GM12878 (cell line): Measurements from ENCODE around the gene AP1G2. TPM values are rescaled to one million over a fixed set of nuclear protein-coding genes. Genes with fewer than 3 reads are reported as not detected.

Source experiments
- ATAC-seq: fragments of 200-7000 bp; cut with Tn5 transposase; 3 replicates; pipeline ENCODE4 v1.9.1; 2020; ENCODE audit warnings: mild to moderate bottlenecking, moderate library complexity
- BruUV-seq: library from RNA; stranded (reverse); fragments of 400-500 nt; replicated peaks from 2 replicates; lab custom pipeline; 2021; lab: Mats Ljungman, UMichigan
- CTCF ChIA-PET: fragments of 300-600 bp; sonication (Branson Sonifier 250); formaldehyde crosslinking; extraction: SDS; loops from one replicate; lab custom pipeline; 2021; ENCODE audit warnings: inconsistent platforms; lab: Yijun Ruan, JAX
- POLR2A ChIA-PET: fragments of 350-600 bp; formaldehyde crosslinking; extraction: SDS; loops from one replicate; lab custom pipeline; 2021; ENCODE audit warnings: inconsistent platforms; lab: Charles Lee
- RAD21 ChIA-PET: fragments of 300-600 bp; sonication (Branson Sonifier 250); formaldehyde crosslinking; loops from one replicate; lab custom pipeline; 2023; ENCODE audit warnings: antibody characterized with exemption; ENCODE audit not compliant: unreplicated experiment; lab: Charles Lee
- SMC1A ChIA-PET: fragments of 300-600 bp; sonication (Branson Sonifier 250); formaldehyde crosslinking; loops from one replicate; lab custom pipeline; 2023; ENCODE audit not compliant: unreplicated experiment, uncharacterized antibody; lab: Charles Lee
- DNase-seq: peaks from one replicate; pipeline ENCODE4 v3.0.0-alpha.2; 2011; ENCODE audit warnings: low read depth, low spot score
- FAIRE-seq: peaks from 3 replicates; lab custom pipeline; 2011; peaks lifted over from hg19 to GRCh38; lab: Jason Lieb, UNC
- H2AFZ ChIP-seq: 2 replicates; pipeline ENCODE4 v1.6.0; 2011; ENCODE audit warnings: low read depth, low read length, control low read depth; ENCODE audit not compliant: control insufficient read depth
- H3K27ac ChIP-seq: 2 replicates; pipeline ENCODE4 v1.5.1; 2011; ENCODE audit warnings: control low read depth; ENCODE audit not compliant: control insufficient read depth, insufficient read depth
- H3K27me3 ChIP-seq, 2 experiments: replicated peaks in 1 of 2; 2 replicates each; pipeline versions ENCODE4 v1.6.0 to v1.6.1; 2011; ENCODE audit warnings: low read length in 1 of 2; ENCODE audit not compliant: control insufficient read depth in 2 of 2, insufficient read depth in 2 of 2
- H3K36me3 ChIP-seq, 2 experiments: 2 replicates each; pipeline ENCODE4 v1.5.1; 2011; ENCODE audit warnings: low read length in 1 of 2; ENCODE audit not compliant: control insufficient read depth in 2 of 2, insufficient read depth in 2 of 2
- H3K4me1 ChIP-seq: 2 replicates; pipeline ENCODE4 v1.6.1; 2011; ENCODE audit warnings: mild to moderate bottlenecking, low read length, moderate library complexity, mixed read lengths; ENCODE audit not compliant: control insufficient read depth, insufficient read depth
- H3K4me2 ChIP-seq: 2 replicates; pipeline ENCODE4 v1.6.0; 2011; ENCODE audit warnings: control low read depth; ENCODE audit not compliant: control insufficient read depth, insufficient read depth
- H3K4me3 ChIP-seq: fragments of 200-600 bp; sonication (generic); 2 replicates; pipeline ENCODE4 v1.5.1; 2016
- H3K79me2 ChIP-seq: 2 replicates; pipeline ENCODE4 v1.6.0; 2011; ENCODE audit warnings: low read length; ENCODE audit not compliant: control insufficient read depth, insufficient read depth
- H3K9ac ChIP-seq: 2 replicates; pipeline ENCODE4 v1.8.0; 2011; ENCODE audit warnings: low read length, control low read depth, mixed read lengths; ENCODE audit not compliant: control insufficient read depth, insufficient read depth
- H3K9me3 ChIP-seq: replicated peaks from 3 replicates; pipeline ENCODE4 v1.5.1; 2011; ENCODE audit warnings: mild to moderate bottlenecking, low read length; ENCODE audit not compliant: control insufficient read depth, insufficient read depth
- H4K20me1 ChIP-seq: 2 replicates; pipeline ENCODE4 v1.6.0; 2011; ENCODE audit not compliant: control insufficient read depth, insufficient read depth
- ETV6 ChIP-seq, 2 experiments: fragments of 450-650 bp in 1 of 2; IDR thresholded peaks in 1 of 2; conservative IDR thresholded peaks in 1 of 2; 2 replicates each; pipeline ENCODE4 v1.6.1; 2014; ENCODE audit warnings: antibody characterized with exemption in 1 of 2, borderline replicate concordance in 1 of 2, low read depth in 1 of 2, mild to moderate bottlenecking in 1 of 2, moderate library complexity in 1 of 2
- NFYA ChIP-seq: IDR thresholded peaks from 2 replicates; pipeline ENCODE4 v1.6.1; 2011; ENCODE audit warnings: low read depth, mild to moderate bottlenecking, low read length, improper control_type of control experiment, borderline replicate concordance
- NR2C1 ChIP-seq: fragments of 450-650 bp; IDR thresholded peaks from 2 replicates; pipeline ENCODE4 v1.6.1; 2017; ENCODE audit warnings: antibody characterized with exemption, mild to moderate bottlenecking, moderate library complexity
- POU2F2 ChIP-seq: IDR thresholded peaks from 3 replicates; pipeline ENCODE4 v1.6.1; 2011; ENCODE audit warnings: low read depth, mild to moderate bottlenecking, low read length, borderline replicate concordance
- WRNIP1 ChIP-seq: IDR thresholded peaks from 2 replicates; pipeline ENCODE4 v1.6.1; 2011; ENCODE audit warnings: low read depth, low read length, improper control_type of control experiment, borderline replicate concordance
- ZNF274 ChIP-seq: IDR thresholded peaks from one replicate; pipeline ENCODE4 v1.8.0; 2011; ENCODE audit not compliant: insufficient read length, insufficient read depth
- WGBS: methylation state at CpG from one replicate; pipeline ENCODE4 v1.1.6; 2016; ENCODE audit warnings: low lambda C conversion rate; ENCODE audit not compliant: insufficient replicate concordance, insufficient coverage; ENCODE audit errors: missing lambda C conversion rate; 5-methylcytosine and 5-hydroxymethylcytosine counted together
- in situ Hi-C: fragments of 300-500 bp; cut with MboI; formaldehyde crosslinking; loops from 9 replicates; pipeline ENCODE4 v1.14.3; 2018; ENCODE audit warnings: mixed read lengths
- intact Hi-C: fragments of 100-400 bp; cut with micrococcal nuclease; formaldehyde crosslinking; loops from one replicate; pipeline ENCODE4 v1.14.2; 2022; ENCODE audit not compliant: unreplicated experiment
- polyA plus RNA-seq, 11 experiments: library from polyadenylated mRNA; depleted of rRNA in 4 of 11; unstranded in 6 of 11; stranded (reverse) in 5 of 11; fragments of >200 nt; fragmentation: Nextera tagmentation in 4 of 11; fragmentation: Illumina TruSeq in 1 of 11; extraction: Ambion mirVana in 4 of 11; extraction: Trizol in 1 of 11; gene quantifications; 1 replicate in 1 of 11; 2 replicates in 10 of 11; pipeline versions ENCODE4 v1.2.1 to v1.2.3, GENCODE V29; 2011 to 2016; ENCODE audit warnings: inconsistent platforms in 2 of 11, missing spikeins in 2 of 11, low read depth in 1 of 11
- total RNA-seq, 4 experiments: library from RNA; depleted of rRNA in 3 of 4; stranded (reverse); fragments of >200 nt in 3 of 4; fragmentation: Illumina TruSeq in 1 of 4; extraction: Trizol in 1 of 4; gene quantifications; 2 replicates each; pipeline versions ENCODE4 v1.2.1 to v1.2.3, GENCODE V29; 2013 to 2021
- TF ChIP-seq, protein P1 (sequence below): fragments of 450-650 bp; IDR thresholded peaks from 2 replicates; pipeline ENCODE4 v1.6.1; 2017; ENCODE audit warnings: mild to moderate bottlenecking, moderate library complexity
- TF ChIP-seq, protein P2 (sequence below): fragments of 450-650 bp; formaldehyde crosslinking; IDR thresholded peaks from 2 replicates; pipeline ENCODE4 v1.5.0; 2022; ENCODE audit warnings: mild to moderate bottlenecking, missing genetic modification characterization

AP1G2 gene
- total and polyA plus RNA-seq, 10 of the 15 experiments (the other 5 are each of a cell fraction or from before 2014, with no cell fraction given) = 41.5 to 146 (median 103) TPM

DNA sequence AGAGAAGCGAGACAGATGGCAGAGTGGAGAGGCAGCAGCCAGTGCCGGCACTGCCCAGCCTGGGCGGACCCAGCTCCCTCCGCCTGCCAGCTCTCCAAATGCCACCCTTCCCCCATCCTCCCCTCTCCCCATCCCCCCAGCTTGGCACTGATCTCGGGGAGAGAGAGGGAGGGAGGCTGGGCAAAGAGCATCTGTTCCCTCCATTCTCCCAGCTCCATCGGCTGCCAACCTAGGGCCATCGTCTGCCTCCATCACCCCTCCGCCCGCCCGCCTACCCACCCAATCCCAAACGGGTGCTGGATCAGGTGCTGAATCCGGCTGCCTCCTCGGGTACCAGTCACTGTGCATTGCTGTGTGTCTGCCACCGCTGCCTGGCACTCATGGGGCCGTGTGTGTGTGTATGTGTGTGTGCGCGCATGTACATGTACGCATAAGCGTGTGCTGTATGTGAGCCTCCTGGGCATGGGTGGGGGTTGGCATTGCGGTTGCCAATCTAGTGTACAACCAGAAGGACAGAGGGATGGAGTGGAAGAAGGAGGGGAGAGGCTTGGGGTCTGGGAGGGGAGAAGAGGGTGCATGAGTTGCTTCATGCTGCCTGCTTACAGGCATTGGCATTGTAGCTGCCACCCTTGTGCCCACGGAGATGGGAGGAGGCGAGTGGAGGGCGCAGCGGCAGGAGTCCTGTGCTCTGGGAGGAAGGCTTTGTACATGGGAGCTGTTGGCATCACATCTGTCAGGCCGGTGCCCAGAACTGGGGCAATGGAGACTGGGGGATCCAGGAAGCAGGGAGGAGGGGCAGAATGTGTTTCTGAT is 54.4 kb downstream of the AP1G2 start (continued):
- TF ChIP-seq, protein P1, sequence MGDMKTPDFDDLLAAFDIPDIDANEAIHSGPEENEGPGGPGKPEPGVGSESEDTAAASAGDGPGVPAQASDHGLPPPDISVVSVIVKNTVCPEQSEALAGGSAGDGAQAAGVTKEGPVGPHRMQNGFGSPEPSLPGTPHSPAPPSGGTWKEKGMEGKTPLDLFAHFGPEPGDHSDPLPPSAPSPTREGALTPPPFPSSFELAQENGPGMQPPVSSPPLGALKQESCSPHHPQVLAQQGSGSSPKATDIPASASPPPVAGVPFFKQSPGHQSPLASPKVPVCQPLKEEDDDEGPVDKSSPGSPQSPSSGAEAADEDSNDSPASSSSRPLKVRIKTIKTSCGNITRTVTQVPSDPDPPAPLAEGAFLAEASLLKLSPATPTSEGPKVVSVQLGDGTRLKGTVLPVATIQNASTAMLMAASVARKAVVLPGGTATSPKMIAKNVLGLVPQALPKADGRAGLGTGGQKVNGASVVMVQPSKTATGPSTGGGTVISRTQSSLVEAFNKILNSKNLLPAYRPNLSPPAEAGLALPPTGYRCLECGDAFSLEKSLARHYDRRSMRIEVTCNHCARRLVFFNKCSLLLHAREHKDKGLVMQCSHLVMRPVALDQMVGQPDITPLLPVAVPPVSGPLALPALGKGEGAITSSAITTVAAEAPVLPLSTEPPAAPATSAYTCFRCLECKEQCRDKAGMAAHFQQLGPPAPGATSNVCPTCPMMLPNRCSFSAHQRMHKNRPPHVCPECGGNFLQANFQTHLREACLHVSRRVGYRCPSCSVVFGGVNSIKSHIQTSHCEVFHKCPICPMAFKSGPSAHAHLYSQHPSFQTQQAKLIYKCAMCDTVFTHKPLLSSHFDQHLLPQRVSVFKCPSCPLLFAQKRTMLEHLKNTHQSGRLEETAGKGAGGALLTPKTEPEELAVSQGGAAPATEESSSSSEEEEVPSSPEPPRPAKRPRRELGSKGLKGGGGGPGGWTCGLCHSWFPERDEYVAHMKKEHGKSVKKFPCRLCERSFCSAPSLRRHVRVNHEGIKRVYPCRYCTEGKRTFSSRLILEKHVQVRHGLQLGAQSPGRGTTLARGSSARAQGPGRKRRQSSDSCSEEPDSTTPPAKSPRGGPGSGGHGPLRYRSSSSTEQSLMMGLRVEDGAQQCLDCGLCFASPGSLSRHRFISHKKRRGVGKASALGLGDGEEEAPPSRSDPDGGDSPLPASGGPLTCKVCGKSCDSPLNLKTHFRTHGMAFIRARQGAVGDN = no peak
- TF ChIP-seq POU2F2 = no peak

DNA sequence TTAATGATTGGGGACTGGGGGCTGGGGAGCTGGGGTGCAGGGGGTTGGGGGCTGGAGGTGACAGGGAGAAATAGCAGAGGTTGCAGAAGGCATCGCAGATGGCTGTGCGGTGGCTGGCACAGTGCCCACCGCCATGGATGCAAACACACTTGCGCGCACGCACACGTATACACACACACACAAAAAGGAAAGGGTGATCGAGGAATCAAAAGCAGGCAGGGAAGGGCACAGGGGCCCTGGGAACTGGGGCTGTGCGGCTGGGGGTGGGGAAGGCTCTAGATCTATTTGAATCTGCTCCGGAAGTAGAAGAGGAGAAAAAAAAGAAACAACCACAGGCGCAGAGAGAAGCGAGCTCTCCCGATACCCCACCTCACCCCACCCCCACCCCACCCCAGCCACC is 55.4 kb downstream of the AP1G2 start:
- H3K27ac ChIP-seq = no peak overlapping the region
- in situ Hi-C loops = no loop called here
- CTCF ChIA-PET = interaction anchor here (0.9 to 1.3 kb wide), 2 partner anchors 24 to 34 kb away, joined by 3 read pairs; no protein-coding TSS in a partner anchor

More for the DNA sequence above, 55.4 kb downstream of the AP1G2 start:
- Histone ChIP-seq H2AFZ (no peak overlapping the region), H3K9me3 (no peaks in the 10 kb centered on the region), H3K4me3 (no peak overlapping the region), H3K9ac (no peak overlapping the region), H3K36me3 (no peaks in the 10 kb centered on the region), H3K4me2 (no peak overlapping the region), H3K79me2 (no peaks in the 10 kb centered on the region), H4K20me1 (no peaks in the 10 kb centered on the region), H3K4me1 (no peaks in the 10 kb centered on the region), H3K27me3 (no peaks in the 10 kb centered on the region)
- WGBS = 67% methylated on average over 12 of the region's 13 CpGs
- TF ChIP-seq WRNIP1 (no peak), ETV6 (conservative IDR thresholded peaks at IDR 0.05 in 1 of 2, IDR thresholded peaks at IDR 0.05 in 1 of 2; ENCODE audit: borderline replicate concordance in 1 of 2, low read depth in 1 of 2) (no peak), NFYA (no peak), ZNF274 (no peak), NR2C1 (no peak)
- TF ChIP-seq, protein P2, sequence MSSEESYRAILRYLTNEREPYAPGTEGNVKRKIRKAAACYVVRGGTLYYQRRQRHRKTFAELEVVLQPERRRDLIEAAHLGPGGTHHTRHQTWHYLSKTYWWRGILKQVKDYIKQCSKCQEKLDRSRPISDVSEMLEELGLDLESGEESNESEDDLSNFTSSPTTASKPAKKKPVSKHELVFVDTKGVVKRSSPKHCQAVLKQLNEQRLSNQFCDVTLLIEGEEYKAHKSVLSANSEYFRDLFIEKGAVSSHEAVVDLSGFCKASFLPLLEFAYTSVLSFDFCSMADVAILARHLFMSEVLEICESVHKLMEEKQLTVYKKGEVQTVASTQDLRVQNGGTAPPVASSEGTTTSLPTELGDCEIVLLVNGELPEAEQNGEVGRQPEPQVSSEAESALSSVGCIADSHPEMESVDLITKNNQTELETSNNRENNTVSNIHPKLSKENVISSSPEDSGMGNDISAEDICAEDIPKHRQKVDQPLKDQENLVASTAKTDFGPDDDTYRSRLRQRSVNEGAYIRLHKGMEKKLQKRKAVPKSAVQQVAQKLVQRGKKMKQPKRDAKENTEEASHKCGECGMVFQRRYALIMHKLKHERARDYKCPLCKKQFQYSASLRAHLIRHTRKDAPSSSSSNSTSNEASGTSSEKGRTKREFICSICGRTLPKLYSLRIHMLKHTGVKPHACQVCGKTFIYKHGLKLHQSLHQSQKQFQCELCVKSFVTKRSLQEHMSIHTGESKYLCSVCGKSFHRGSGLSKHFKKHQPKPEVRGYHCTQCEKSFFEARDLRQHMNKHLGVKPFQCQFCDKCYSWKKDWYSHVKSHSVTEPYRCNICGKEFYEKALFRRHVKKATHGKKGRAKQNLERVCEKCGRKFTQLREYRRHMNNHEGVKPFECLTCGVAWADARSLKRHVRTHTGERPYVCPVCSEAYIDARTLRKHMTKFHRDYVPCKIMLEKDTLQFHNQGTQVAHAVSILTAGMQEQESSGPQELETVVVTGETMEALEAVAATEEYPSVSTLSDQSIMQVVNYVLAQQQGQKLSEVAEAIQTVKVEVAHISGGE (CRISPR knock-in tag) = no peak
- SMC1A ChIA-PET = interaction anchor here (0.9 kb wide), 1 partner anchor 189 kb away, joined by 3 read pairs; no protein-coding TSS in a partner anchor
- BruUV-seq = no TSS peak
- DNase-seq = no peak
- no peak for FAIRE-seq
- ATAC-seq = no peak
- RAD21 ChIA-PET = no interaction called here
- POLR2A ChIA-PET = no interaction called here
- intact Hi-C loops = no loop called here
